GM18502 (cell line): Measurements from ENCODE around the gene WSB2.
"Not testable (repeated sequence)": the region's sequence is repeated elsewhere in the genome, so short reads cannot be mapped to it uniquely, and the experiment has no call there.

Source experiments
- ATAC-seq: cut with Tn5 transposase; IDR thresholded peaks from one replicate; pipeline ENCODE4 v1.9.1; 2021; ENCODE audit warnings: mild to moderate bottlenecking; ENCODE audit not compliant: unreplicated experiment, poor library complexity

Gene WSB2

DNA sequence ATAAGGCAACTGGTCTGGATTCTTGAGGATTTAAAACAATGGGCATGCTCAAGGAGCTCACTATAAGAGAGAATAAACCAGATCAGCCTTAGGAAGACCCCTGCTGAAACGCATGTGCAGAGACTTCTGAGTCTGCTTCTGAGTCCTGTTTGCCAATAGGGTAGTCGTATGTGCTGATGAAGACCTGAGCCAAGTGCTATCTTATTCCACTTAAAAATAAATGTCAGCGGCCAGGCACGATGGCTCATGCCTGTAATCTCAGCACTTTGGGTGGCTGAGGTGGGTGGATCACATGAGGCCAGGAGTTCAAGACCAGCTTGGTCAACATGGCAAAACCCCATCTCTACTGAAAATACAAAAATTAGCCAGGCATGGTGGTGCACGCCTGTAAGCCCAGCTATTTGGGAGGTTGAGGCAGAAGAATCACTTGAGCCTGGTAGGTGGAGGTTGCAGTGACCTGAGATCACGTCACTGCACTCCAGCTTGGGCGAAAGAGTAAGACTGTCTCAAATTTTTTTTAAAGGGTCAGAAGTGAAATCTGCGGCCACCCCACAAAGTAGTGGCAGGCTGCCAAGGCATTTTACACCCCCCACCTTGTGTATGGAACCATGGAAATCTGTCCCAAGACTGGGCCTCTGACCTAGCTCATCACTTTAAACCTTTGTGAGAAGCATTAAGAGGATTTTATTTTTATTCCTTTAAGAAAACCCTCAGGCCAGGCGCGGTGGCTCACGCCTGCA is 24.1 kb downstream of the WSB2 start:
- no peak for ATAC-seq

- peak; percentile 88 for ATAC-seq
Measured at GRCh38 chr12:118035190-118036041, 25.6 kb downstream of the WSB2 start.

DNA sequence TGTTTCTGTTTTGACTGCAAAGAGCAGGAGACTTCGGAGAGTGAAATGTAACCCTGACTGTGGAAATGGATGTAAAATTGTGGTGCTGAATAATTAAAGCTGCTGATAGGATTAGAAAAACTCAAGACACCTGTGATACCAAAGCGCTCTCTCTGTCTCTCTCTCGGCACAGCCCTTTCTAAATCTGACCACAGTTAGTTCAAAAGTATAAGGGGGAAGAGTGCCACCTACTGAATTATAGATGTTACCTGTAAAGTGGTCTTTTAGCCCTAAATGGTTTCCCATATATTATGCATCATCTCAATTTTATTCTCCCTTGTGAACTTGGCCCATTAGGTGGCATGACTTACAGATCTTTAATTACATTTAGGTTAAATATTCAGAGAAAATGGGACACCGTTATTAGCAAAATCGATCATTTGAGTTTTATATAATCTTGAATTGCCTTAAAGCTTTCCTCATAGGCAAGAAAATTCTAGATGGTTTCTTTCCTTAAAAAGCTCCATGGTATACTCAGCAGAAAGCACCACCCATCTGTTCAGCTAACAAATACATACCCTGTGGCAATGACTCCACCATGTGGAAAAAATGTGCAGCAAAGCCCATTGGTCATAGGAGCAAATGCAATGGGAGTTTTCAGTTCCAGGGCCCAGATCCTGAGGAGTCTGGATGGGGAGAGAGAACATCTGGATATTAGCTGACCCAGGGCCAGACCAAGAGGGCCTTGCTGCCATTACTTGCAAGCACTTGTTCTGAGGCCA is 26.4 kb downstream of the WSB2 start:
- ATAC-seq = no peak

DNA sequence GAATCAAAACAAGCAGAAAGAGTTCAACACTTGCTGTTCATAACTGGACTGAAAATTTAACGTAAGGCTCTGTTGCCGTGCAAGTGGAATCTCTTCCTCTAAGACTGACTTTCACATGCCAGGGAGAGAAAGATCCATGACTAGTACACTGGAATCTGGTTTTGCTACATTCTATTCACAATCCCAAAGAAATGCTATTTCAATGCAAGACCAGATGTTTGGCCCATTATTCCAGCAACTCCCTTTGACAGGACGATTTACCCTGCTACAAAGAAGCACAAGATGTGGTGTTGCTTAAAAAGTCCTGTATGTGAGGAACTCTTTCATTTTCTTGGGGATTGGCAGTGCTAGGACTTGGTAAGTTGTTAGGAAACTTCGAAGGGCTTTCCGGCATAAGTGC is 27.1 kb downstream of the WSB2 start:
- ATAC-seq = no peak

DNA sequence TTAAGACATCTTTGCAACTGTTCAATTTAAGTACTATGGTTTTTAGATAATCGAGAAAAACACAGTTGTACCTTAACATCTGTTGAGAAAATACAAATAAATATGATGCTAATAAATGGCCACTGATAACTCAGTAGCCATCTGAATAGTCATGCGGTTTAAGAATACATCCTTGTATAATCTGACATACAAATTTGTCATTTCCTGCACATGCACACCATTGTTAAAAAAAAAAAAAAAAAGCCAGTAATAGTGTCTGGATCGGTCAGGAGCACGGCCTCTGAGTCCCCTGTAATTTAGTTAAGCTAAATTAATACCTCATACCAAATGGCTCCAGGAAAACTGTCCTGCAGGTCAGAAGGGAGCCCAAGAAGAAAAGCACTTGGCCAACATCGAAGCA is 27.7 kb downstream of the WSB2 start:
- ATAC-seq = no peak

DNA sequence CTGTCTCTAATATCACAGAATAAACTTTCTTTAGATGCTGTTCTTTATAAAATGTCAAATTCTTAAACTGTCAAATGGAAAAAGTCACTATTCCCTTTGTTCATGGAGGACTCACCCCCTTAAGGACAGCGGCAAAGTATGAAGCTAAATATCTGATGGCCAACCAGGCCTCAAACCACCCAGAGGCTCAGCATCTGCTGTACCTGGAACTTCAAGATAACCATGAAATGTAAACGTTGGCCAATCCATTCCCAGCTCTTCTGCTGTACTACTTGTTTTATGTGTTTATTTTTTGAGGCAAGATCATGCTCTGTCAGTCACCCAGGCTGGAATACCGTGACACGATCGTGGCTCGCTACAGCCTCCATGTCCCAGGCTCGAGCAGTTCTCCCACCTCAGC is 28.8 kb downstream of the WSB2 start:
- ATAC-seq = no peak

GRCh38 chr12:118029166-118029565 is 31.8 kb downstream of the WSB2 start:
- no peak for ATAC-seq

DNA sequence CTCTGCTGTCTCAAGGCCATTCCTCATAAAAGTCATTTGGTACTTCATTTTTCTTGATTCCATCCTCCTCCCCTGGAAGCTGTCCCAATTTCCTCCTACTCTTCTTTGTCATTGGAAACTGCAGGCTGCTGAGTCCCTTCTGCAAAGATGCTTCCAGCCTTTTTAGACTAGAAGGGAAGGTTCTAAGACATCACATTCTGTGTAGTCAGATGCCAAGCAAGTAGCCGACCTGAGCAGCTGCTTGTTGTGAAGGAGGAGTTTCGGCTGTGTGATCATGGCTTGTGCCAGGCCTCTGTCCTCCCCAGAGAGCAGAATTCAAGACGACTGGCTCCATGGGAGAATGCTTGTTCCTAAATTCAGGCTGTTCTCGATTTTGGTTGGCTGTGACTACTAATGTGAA is 35.8 kb downstream of the WSB2 start:
- no peak for ATAC-seq

GRCh38 chr12:118023301-118023860 is 37.6 kb downstream of the WSB2 start:
- ATAC-seq = no peak

GRCh38 chr12:118022728-118023109 is 38.3 kb downstream of the WSB2 start:
- no peak for ATAC-seq

- ATAC-seq = not testable (repeated sequence)
Measured at GRCh38 chr12:118022097-118022727, 38.8 kb downstream of the WSB2 start.

DNA sequence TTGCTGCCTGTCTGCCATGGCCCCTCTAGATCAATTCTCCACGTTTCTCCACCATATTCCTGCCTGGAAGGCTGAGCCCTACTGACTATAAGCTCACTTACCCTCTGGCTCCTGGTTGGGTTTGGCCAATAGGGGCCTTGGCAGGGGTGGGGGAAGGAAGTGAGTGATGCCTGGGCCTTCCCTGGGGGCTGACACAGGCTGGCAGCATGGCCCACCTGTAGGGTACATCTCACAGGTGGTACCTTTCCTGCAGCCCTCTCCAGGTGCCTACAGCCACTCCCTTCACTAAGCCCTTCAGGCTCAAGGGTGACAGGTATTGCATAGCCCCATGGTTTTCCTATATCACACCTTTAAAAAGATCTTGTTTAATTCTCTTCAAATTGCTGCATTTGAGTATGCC is 40.9 kb downstream of the WSB2 start:
- ATAC-seq = no peak

DNA sequence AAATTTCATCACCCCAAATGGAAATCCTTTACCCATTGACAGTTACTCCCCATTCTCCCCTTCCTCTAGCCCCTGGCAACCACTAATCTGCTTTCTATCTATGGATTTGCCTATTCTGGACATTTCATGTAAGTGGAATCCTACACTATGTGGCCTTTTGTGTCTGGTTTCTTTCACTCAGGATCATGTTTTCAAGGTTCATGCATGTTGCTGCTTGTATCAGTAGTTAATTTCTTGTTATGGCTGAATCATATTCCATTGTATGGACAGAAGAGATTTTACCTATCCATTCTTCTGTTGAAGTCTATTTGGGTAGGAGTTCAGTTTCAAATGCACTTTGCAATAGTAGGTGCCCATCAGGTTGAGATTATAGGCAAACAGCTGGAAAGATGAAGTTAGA is 43.1 kb downstream of the WSB2 start:
- no peak for ATAC-seq

- peak; percentile 100 for ATAC-seq
Measured at GRCh38 chr12:118016424-118017264, 44.3 kb downstream of the WSB2 start, which contains the start of gene RFC5. TSS of gene RFC5 (plus strand) at chr12:118016703. CDS start at chr12:118016828, 125 bp downstream.

DNA sequence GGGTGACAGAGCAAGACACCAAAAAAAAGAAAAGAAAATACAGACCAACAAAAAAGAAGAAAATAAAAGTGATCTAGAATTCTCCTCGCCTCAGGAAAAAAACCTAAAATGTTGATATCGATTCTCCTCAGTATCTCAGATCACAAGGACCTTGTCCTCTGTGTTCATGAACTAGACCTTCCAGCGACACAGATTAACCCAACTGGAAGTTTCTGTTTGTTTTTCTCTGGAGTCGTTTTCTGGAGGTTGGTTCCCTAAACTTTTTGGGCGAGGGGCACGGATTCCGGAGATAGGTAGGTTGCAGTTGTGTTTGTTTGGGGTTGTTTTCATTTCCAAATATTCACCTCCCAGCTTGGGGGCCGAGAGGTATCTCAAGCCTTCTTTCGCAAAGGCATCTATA is 45.0 kb downstream of the WSB2 start:
- no peak for ATAC-seq

GRCh38 chr12:118015306-118015705 is 45.7 kb downstream of the WSB2 start:
- no peak for ATAC-seq

- no peak for ATAC-seq
Measured at GRCh38 chr12:118013283-118013682, 47.7 kb downstream of the WSB2 start.

DNA sequence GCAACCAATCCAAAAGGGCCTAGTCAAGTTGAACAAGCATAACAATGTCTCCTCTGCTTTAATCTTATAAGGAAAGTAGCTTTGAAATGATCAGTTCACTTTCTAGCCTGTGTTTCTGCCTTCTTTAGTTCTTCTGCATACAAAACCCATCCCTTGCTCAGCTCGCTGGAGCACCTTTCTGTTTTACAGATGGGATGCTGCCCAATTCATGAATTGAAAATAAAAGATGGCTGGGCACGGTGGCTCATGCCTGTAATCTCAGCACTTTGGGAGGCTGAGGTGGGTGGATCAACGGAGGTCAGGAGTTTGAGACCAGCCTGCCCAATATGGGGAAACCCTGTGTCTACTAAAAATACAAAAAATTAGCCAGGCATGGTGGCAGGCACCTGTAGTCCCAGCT is 49.0 kb downstream of the WSB2 start:
- ATAC-seq = no peak

GRCh38 chr12:118011377-118011776 is 49.6 kb downstream of the WSB2 start:
- ATAC-seq = no peak
